ENCODE measurements around the gene GATA2. TPM values are rescaled to one million over a fixed set of nuclear protein-coding genes. Genes with fewer than 3 reads are reported as not detected.

Gene GATA2
- total and polyA plus RNA-seq, 2 of the 8 experiments (the other 6 are each of a cell fraction or from before 2014, with no cell fraction given): 0.03 to 0.30 TPM

DNA sequence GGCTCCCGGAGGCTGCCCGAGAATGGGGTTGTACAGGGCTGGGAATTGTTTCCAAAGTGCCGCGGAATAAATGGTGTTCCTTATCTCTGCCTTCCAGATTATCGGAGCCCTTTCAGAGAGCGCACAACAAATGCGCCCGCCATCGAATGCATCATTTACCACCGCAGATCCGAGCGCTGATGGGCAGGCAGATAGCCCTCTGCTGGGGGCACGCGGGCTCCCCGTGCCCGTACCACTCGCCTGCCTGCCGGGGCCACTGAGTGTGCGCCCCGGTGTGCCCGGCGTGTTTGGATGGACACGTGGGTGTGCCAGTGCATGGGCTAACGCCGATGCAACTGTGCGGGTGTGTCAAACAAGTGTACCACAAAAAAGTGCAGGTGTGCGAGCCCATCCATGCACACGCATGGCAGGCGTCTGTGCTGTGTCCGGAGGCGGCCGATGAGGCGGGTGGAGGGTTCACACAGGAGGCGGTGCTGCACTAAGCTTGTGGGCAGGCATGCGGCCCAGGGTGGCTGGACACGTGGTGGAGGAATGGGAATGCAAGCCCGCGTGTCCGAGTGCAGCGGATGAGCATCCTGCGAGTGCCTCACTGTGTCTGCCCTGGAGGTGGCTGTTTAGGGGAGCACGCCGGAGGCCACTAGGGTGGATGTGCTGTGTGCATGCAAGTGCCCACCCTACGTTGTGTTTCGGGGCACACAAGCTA, 3.8 kb upstream of the GATA2 start (continued):
- TF ChIP-seq BACH1 (IDR thresholded peaks at IDR 0.05; ENCODE audit: low read length) (no peak), CTBP2 (IDR thresholded peaks at IDR 0.05; ENCODE audit: borderline replicate concordance, insufficient read depth, insufficient read length, low read length) (no peak), KDM1A (IDR thresholded peaks at IDR 0.05; ENCODE audit: borderline replicate concordance, low read length) (no peak), PHF8 (conservative IDR thresholded peaks at IDR 0.05; ENCODE audit: low read depth, low read length) (no peak), RXRA (IDR thresholded peaks at IDR 0.05; ENCODE audit: insufficient read depth, low read depth, low read length) (no peak), SIN3A (conservative IDR thresholded peaks at IDR 0.05 in 1 of 2, IDR thresholded peaks at IDR 0.05 in 1 of 2; ENCODE audit: low read depth in 1 of 2, low read length in 2 of 2) (no peak), KDM4A (IDR thresholded peaks at IDR 0.05; ENCODE audit: low read depth, low read length, severe bottlenecking) (no peak), POU5F1 (IDR thresholded peaks at IDR 0.05; ENCODE audit: low read depth, low read length) (no peak), TAF7 (optimal IDR thresholded peaks at IDR 0.05; ENCODE audit: borderline replicate concordance, low read depth, low read length) (no peak), RNF2 (IDR thresholded peaks at IDR 0.05; ENCODE audit: borderline replicate concordance, low read depth, low read length, missing control alignments, poor library complexity, severe bottlenecking) (peak; percentile 88), CBX8 (IDR thresholded peaks at IDR 0.05; ENCODE audit: borderline replicate concordance, low read depth, low read length) (no peak), ASH2L (IDR thresholded peaks at IDR 0.05; ENCODE audit: low read length) (no peak), HDAC2 (IDR thresholded peaks at IDR 0.05; ENCODE audit: borderline replicate concordance in 1 of 2, low read depth in 2 of 2, low read length in 2 of 2) (no peak), NRF1 (IDR thresholded peaks at IDR 0.05; ENCODE audit: low read depth, low read length) (no peak), MAFK (IDR thresholded peaks at IDR 0.05; ENCODE audit: low read depth, low read length) (no peak), SIRT6 (IDR thresholded peaks at IDR 0.05; ENCODE audit: low read length) (no peak), TAF1 (IDR thresholded peaks at IDR 0.05; ENCODE audit: low read depth, low read length) (no peak), SUZ12 (IDR thresholded peaks at IDR 0.05; ENCODE audit: low read length) (peak; percentile 100), JUND (IDR thresholded peaks at IDR 0.05; ENCODE audit: low read length) (no peak)
